ENCODE results near the gene WNT5B. TPM values are rescaled to one million over a fixed set of nuclear protein-coding genes. Genes with fewer than 3 reads are reported as not detected.

Gene WNT5B
- total RNA-seq, 5 donors from 2014 or later (not counting 1 experiment from before 2014, with no cell fraction given) = 0.20 TPM; not detected in 4

DNA sequence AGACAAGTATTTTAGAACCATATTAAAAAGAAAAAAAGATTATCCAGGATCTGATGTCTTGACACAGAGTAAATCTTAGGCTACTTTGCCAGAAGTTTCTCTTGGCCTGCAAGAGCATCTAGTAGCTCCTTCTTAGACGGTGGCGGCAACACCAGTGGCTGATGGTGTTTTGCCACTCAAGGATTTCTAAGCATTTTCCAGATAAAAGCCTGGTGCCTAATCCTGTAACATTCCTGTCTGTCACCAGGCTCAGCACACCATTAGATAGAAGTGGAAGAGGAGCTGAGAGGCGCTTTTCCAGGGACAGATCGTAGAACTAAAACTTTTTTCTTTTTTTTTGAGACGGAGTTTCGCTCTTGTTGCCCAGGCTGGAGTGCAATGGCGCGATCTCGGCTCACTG, 14.0 kb downstream of the WNT5B start:
- 95% methylated on average over 6 of the region's 9 CpGs for WGBS (ENCODE audit: insufficient coverage)
- no peak overlapping the region for H3K4me3 Mint-ChIP-seq
- H3K27me3 Mint-ChIP-seq = peaks cover 3 to 11% of the 10 kb centered on the region in 2 donors
- H3K36me3 ChIP-seq (ENCODE audit: control insufficient read depth in 2 of 2, extremely low read depth in 1 of 2, insufficient read depth in 1 of 2, low read length in 1 of 2) = no peaks in the 10 kb centered on the region
- no peak overlapping the region for H3K4me3 ChIP-seq (ENCODE audit: control insufficient read depth in 1 of 2, extremely low read depth in 1 of 2, low read length in 1 of 2)
- no peaks in the 10 kb centered on the region for H3K9me3 ChIP-seq
- no peak for DNase-seq
- no peaks in the 10 kb centered on the region for H3K36me3 Mint-ChIP-seq
- peaks cover 0 to 21% of the 10 kb centered on the region in 2 experiments for H3K27me3 ChIP-seq (replicated peaks in 1 of 2; ENCODE audit: control insufficient read depth in 2 of 2, extremely low read depth in 1 of 2, insufficient read depth in 2 of 2, low read length in 1 of 2)
- no peak overlapping the region for H3K27ac Mint-ChIP-seq
- ChIA-PET POLR2A (interaction anchor here in 1 of 2 donors (0.6 kb wide), 1 partner anchor 303 kb away, joined by 3 read pairs; no protein-coding TSS in a partner anchor), CTCF (interaction anchor here (0.6 to 0.7 kb wide), 4 partner anchors 11 to 1052 kb away, joined by 3 to 6 read pairs (median 4); no protein-coding TSS in a partner anchor)
- H3K4me1 Mint-ChIP-seq = peaks cover 0 to 12% (median 8%) of the 10 kb centered on the region in 3 donors
- H3K9me3 Mint-ChIP-seq = no peaks in the 10 kb centered on the region
- ATAC-seq (replicated peaks in 1 of 4) = no peak
- peaks cover 0 to 4% of the 10 kb centered on the region in 2 experiments for H3K4me1 ChIP-seq (ENCODE audit: control insufficient read depth in 1 of 2, extremely low read depth in 1 of 2, insufficient read depth in 2 of 2, low read length in 2 of 2)
- no peak overlapping the region for H3K27ac ChIP-seq (ENCODE audit: low read length)

DNA sequence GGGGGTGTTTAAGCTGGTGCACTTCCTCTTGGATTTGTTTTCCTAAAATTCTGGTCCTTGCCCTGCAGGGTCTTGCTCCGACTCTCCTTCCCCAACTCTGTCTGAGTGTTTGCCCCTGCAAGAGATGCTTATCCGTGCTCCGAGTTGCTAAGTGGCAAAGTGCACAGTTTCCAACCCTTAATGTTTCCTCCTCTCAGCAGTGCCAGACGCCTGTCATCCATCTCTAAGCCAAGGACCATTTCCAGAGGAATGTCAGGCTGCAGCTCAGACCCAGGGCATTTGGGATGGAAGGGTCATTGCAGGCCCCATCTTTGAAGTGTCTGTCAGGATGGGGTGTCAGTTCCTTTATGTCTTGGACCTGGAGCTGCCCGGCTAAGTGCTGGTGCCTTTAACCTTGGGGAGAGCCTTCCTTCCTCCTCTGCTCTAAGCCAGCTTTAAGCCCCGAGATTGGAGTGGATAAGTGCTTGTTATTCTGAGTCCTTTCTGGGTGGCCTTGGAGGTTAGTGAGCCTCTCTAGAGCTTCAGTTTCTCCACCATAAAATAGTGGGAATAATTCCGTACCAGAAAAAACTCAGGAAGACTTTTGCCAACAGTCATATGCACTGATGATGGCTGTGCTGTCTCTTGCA, 15.0 kb downstream of the WNT5B start:
- ATAC-seq (replicated peaks in 1 of 4) (no peak), DNase-seq (no peak)
- H3K4me1 ChIP-seq (ENCODE audit: control insufficient read depth in 1 of 2, extremely low read depth in 1 of 2, insufficient read depth in 2 of 2, low read length in 2 of 2) = peaks cover 0 to 4% of the 10 kb centered on the region in 2 experiments
- H3K9me3 ChIP-seq = no peaks in the 10 kb centered on the region
- H3K36me3 Mint-ChIP-seq = no peaks in the 10 kb centered on the region
- H3K27ac ChIP-seq (ENCODE audit: low read length) = no peak overlapping the region
- H3K4me3 ChIP-seq (ENCODE audit: control insufficient read depth in 1 of 2, extremely low read depth in 1 of 2, low read length in 1 of 2) = no peak overlapping the region
- no peak overlapping the region for H3K27ac Mint-ChIP-seq
- H3K27me3 Mint-ChIP-seq = peaks cover 3 to 14% of the 10 kb centered on the region in 2 donors
- 90% methylated on average over 3 of the region's 7 CpGs for WGBS (ENCODE audit: insufficient coverage)
- no peak overlapping the region for H3K4me3 Mint-ChIP-seq
- CTCF ChIA-PET = interaction anchor here in 1 of 2 donors (0.7 to 0.9 kb wide), 2 partner anchors 296 to 525 kb away, joined by 3 read pairs; no protein-coding TSS in a partner anchor
- no peaks in the 10 kb centered on the region for H3K9me3 Mint-ChIP-seq
- H3K27me3 ChIP-seq (replicated peaks in 1 of 2; ENCODE audit: control insufficient read depth in 2 of 2, extremely low read depth in 1 of 2, insufficient read depth in 2 of 2, low read length in 1 of 2) = peaks cover 0 to 21% of the 10 kb centered on the region in 2 experiments
- peaks cover 0 to 12% (median 8%) of the 10 kb centered on the region in 3 donors for H3K4me1 Mint-ChIP-seq
- POLR2A ChIA-PET = interaction anchor here in 1 of 2 donors (0.5 to 0.6 kb wide), 2 partner anchors 273 to 323 kb away, joined by 3 read pairs; no protein-coding TSS in a partner anchor
- no peaks in the 10 kb centered on the region for H3K36me3 ChIP-seq (ENCODE audit: control insufficient read depth in 2 of 2, extremely low read depth in 1 of 2, insufficient read depth in 1 of 2, low read length in 1 of 2)

DNA sequence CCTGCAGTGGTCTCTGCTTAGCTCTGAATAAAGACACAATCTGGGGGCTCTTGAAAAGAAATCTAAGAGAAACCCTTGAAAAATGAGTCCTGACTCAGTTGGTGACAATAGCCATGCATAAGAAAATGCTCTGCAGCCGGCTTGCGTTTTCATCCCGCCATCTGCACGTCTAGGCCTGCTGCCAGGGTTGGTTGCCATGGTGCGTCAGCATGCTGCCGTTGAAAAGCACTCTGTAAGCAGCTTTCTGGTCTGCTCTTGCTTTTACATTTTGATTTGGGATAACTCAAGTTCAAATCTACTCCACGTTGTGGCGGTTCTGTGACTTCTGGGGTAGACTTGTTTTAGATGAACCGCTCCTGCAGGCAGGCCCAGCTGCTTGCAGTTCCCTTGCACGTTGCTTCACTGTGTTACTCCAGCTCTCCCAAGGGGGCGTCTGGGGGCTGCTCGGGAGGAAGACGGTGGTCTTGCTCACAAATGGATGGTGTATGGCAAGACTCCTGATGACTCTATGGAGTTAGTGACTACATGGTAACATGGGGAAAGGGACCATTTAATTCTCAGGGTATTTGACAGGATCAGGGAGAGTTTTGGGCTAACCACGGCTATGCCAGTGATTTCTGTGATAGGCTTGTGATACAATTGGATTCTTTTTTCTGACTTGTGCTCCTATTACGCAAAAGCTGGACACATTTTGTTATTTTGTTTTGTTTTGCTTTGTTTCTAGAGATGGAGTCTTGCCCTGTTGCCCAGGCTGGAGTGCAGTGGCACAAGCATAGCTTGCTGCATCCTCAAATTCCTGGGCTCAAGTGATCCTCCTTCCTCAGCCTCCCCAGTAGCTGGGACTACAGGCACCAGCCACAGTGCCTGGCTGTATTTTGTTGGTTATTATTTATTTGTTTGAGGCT, 15.8 kb downstream of the WNT5B start:
- CTCF ChIA-PET = interaction anchor here in 1 of 2 donors (0.9 kb wide), 1 partner anchor 295 kb away, joined by 3 read pairs; no protein-coding TSS in a partner anchor
- DNase-seq (no peak), ATAC-seq (replicated peaks in 1 of 4) (no peak)
- peaks cover 0 to 4% of the 10 kb centered on the region in 2 experiments for H3K4me1 ChIP-seq (ENCODE audit: control insufficient read depth in 1 of 2, extremely low read depth in 1 of 2, insufficient read depth in 2 of 2, low read length in 2 of 2)
- POLR2A ChIA-PET = interaction anchor here in 1 of 2 donors (0.6 to 0.8 kb wide), 2 partner anchors 309 to 1926 kb away, joined by 3 to 4 read pairs; no protein-coding TSS in a partner anchor
- no peak overlapping the region for H3K4me3 Mint-ChIP-seq
- 85% methylated on average over 12 of the region's 15 CpGs for WGBS (ENCODE audit: insufficient coverage)
- no peaks in the 10 kb centered on the region for H3K36me3 ChIP-seq (ENCODE audit: control insufficient read depth in 2 of 2, extremely low read depth in 1 of 2, insufficient read depth in 1 of 2, low read length in 1 of 2)
- H3K9me3 Mint-ChIP-seq = no peaks in the 10 kb centered on the region
- H3K4me1 Mint-ChIP-seq = peaks cover 0 to 12% (median 8%) of the 10 kb centered on the region in 3 donors
- H3K27ac Mint-ChIP-seq = no peak overlapping the region
- H3K9me3 ChIP-seq = no peaks in the 10 kb centered on the region
- H3K27me3 Mint-ChIP-seq = peaks cover 3 to 14% of the 10 kb centered on the region in 2 donors
- no peak overlapping the region for H3K27ac ChIP-seq (ENCODE audit: low read length)
- peaks cover 0 to 22% of the 10 kb centered on the region in 2 experiments for H3K27me3 ChIP-seq (replicated peaks in 1 of 2; ENCODE audit: control insufficient read depth in 2 of 2, extremely low read depth in 1 of 2, insufficient read depth in 2 of 2, low read length in 1 of 2)
- no peak overlapping the region for H3K4me3 ChIP-seq (ENCODE audit: control insufficient read depth in 1 of 2, extremely low read depth in 1 of 2, low read length in 1 of 2)
- H3K36me3 Mint-ChIP-seq = no peaks in the 10 kb centered on the region

DNA sequence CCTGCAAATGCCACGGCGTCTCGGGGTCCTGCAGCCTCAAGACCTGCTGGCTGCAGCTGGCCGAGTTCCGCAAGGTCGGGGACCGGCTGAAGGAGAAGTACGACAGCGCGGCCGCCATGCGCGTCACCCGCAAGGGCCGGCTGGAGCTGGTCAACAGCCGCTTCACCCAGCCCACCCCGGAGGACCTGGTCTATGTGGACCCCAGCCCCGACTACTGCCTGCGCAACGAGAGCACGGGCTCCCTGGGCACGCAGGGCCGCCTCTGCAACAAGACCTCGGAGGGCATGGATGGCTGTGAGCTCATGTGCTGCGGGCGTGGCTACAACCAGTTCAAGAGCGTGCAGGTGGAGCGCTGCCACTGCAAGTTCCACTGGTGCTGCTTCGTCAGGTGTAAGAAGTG, 16.8 kb downstream of the WNT5B start:
- Histone ChIP-seq H3K27ac (ENCODE audit: low read length) (no peak overlapping the region), H3K27me3 (replicated peaks in 1 of 2; ENCODE audit: control insufficient read depth in 2 of 2, extremely low read depth in 1 of 2, insufficient read depth in 2 of 2, low read length in 1 of 2) (peaks cover 0 to 22% of the 10 kb centered on the region in 2 experiments), H3K4me1 (ENCODE audit: control insufficient read depth in 1 of 2, extremely low read depth in 1 of 2, insufficient read depth in 2 of 2, low read length in 2 of 2) (peaks cover 0 to 4% of the 10 kb centered on the region in 2 experiments), H3K4me3 (ENCODE audit: control insufficient read depth in 1 of 2, extremely low read depth in 1 of 2, low read length in 1 of 2) (no peak overlapping the region), H3K36me3 (ENCODE audit: control insufficient read depth in 2 of 2, extremely low read depth in 1 of 2, insufficient read depth in 1 of 2, low read length in 1 of 2) (no peaks in the 10 kb centered on the region), H3K9me3 (no peaks in the 10 kb centered on the region)
- Mint-ChIP-seq H3K4me3 (no peak overlapping the region), H3K27ac (no peak overlapping the region), H3K9me3 (no peaks in the 10 kb centered on the region), H3K36me3 (no peaks in the 10 kb centered on the region), H3K27me3 (peaks cover 3 to 22% of the 10 kb centered on the region in 2 donors), H3K4me1 (peaks cover 0 to 12% (median 8%) of the 10 kb centered on the region in 3 donors)
- ChIA-PET POLR2A (interaction anchor here in 1 of 2 donors (0.6 to 0.8 kb wide), 2 partner anchors 308 to 1925 kb away, joined by 3 to 4 read pairs; no protein-coding TSS in a partner anchor), CTCF (interaction anchor here in 1 of 2 donors (1.0 to 1.1 kb wide), 2 partner anchors 146 to 294 kb away, joined by 3 read pairs; no protein-coding TSS in a partner anchor)
- 97% methylated on average over 26 of the region's 29 CpGs for WGBS (ENCODE audit: insufficient coverage)
- ATAC-seq (replicated peaks in 1 of 4) (no peak), DNase-seq (no peak)

DNA sequence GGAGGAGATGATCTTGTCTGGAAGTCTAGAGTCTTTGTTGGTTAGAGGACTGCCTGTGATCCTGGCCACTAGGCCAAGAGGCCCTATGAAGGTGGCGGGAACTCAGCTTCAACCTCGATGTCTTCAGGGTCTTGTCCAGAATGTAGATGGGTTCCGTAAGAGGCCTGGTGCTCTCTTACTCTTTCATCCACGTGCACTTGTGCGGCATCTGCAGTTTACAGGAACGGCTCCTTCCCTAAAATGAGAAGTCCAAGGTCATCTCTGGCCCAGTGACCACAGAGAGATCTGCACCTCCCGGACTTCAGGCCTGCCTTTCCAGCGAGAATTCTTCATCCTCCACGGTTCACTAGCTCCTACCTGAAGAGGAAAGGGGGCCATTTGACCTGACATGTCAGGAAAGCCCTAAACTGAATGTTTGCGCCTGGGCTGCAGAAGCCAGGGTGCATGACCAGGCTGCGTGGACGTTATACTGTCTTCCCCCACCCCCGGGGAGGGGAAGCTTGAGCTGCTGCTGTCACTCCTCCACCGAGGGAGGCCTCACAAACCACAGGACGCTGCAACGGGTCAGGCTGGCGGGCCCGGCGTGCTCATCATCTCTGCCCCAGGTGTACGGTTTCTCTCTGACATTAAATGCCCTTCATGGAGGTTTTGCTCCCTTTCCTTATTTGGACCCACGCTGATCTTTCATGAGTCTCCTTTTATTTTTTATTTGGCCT, 17.7 kb downstream of the WNT5B start:
- CTCF ChIA-PET = interaction anchor here (0.6 to 9.5 kb wide), 4 partner anchors 45 to 293 kb away, joined by 3 to 167 read pairs (median 3); no protein-coding TSS in a partner anchor
- no peak for ATAC-seq (replicated peaks in 1 of 4)
- H3K27ac Mint-ChIP-seq = no peak overlapping the region

More for the DNA sequence above, 17.7 kb downstream of the WNT5B start:
- POLR2A ChIA-PET = interaction anchor here in 1 of 2 donors (0.5 kb wide), 1 partner anchor 312 kb away, joined by 3 read pairs; no protein-coding TSS in a partner anchor
- no peak for DNase-seq
- no peaks in the 10 kb centered on the region for H3K9me3 Mint-ChIP-seq
- peaks cover 0 to 12% (median 8%) of the 10 kb centered on the region in 3 donors for H3K4me1 Mint-ChIP-seq
- Histone ChIP-seq H3K27ac (ENCODE audit: low read length) (no peak overlapping the region), H3K27me3 (replicated peaks in 1 of 2; ENCODE audit: control insufficient read depth in 2 of 2, extremely low read depth in 1 of 2, insufficient read depth in 2 of 2, low read length in 1 of 2) (peaks cover 0 to 22% of the 10 kb centered on the region in 2 experiments), H3K4me1 (ENCODE audit: control insufficient read depth in 1 of 2, extremely low read depth in 1 of 2, insufficient read depth in 2 of 2, low read length in 2 of 2) (peaks cover 0 to 4% of the 10 kb centered on the region in 2 experiments), H3K4me3 (ENCODE audit: control insufficient read depth in 1 of 2, extremely low read depth in 1 of 2, low read length in 1 of 2) (no peak overlapping the region), H3K36me3 (ENCODE audit: control insufficient read depth in 2 of 2, extremely low read depth in 1 of 2, insufficient read depth in 1 of 2, low read length in 1 of 2) (no peaks in the 10 kb centered on the region), H3K9me3 (no peaks in the 10 kb centered on the region)
- peaks cover 5 to 25% of the 10 kb centered on the region in 2 donors for H3K27me3 Mint-ChIP-seq
- no peak overlapping the region for H3K4me3 Mint-ChIP-seq
- H3K36me3 Mint-ChIP-seq = no peaks in the 10 kb centered on the region
- WGBS (ENCODE audit: insufficient coverage) = 62% methylated on average over 20 of the region's 21 CpGs
